Neuron (in vitro differentiated cells): Measurements from ENCODE around the gene USP33.
"Not testable (repeated sequence)": the region's sequence is repeated elsewhere in the genome, so short reads cannot be mapped to it uniquely, and the experiment has no call there.

Experiments
- H2AFZ ChIP-seq: one replicate; pipeline ENCODE4 v1.6.1; 2013; ENCODE audit warnings: low read depth, mild to moderate bottlenecking, inconsistent platforms, low read length, moderate library complexity
- H3K27me3 ChIP-seq: one replicate; pipeline ENCODE4 v1.6.1; 2013; ENCODE audit warnings: low read length; ENCODE audit not compliant: insufficient read depth
- H3K36me3 ChIP-seq: one replicate; pipeline ENCODE4 v1.6.1; 2013; ENCODE audit warnings: low read length; ENCODE audit not compliant: insufficient read depth
- H3K4me1 ChIP-seq: one replicate; pipeline ENCODE4 v1.6.1; 2013; ENCODE audit warnings: low read length; ENCODE audit not compliant: insufficient read depth
- H3K4me3 ChIP-seq: 2 replicates; pipeline ENCODE4 v1.5.1; 2013; ENCODE audit warnings: mild to moderate bottlenecking, low read length, moderate library complexity
- H3K9me3 ChIP-seq: one replicate; pipeline ENCODE4 v1.6.1; 2013; ENCODE audit warnings: low read length

USP33 gene

DNA sequence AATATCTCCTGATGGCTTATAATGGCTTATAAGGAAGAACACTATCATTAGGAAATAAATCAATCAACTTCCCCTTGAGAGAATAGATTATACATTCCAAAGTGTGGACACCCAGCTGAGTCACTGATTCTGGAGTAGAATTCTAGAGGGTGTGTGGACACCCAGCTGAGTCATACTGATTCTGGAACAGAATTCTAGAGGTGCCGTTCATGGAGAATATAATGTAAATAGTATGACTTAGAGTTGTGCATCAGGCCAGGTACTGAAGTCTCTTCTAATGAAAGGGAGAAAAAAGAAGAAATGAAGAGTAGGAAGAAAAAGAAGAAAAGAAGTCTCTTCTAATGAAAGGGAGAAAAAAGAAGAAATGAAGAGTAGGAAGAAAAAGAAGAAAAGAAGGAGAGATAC lies 2.4 kb upstream of the USP33 start:
- Histone ChIP-seq H3K9me3 (no peaks in the 10 kb centered on the region), H3K27me3 (no peaks in the 10 kb centered on the region), H2AFZ (no peak overlapping the region), H3K36me3 (no peaks in the 10 kb centered on the region), H3K4me1 (peaks cover 4% of the 10 kb centered on the region), H3K4me3 (no peak overlapping the region)

DNA sequence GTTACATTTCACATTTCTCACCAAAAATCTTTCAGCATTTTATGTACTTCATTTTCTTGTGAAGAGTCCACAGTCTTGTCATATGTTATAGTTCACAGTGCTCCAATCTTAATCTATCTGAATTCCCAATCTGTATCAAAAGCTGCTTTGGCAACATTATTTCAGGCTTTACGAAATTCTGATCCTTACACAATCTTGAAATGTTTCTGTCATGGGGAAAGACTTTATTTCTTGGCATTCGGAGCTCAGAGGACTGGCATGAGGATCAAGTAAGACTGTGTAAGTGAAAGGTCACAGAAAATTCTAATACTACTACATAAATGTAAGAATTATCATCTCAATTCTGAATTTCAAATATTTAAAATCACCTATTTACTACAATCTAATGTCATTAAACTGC lies 2.0 kb downstream of the USP33 start:
- peaks cover 4% of the 10 kb centered on the region for H3K4me1 ChIP-seq
- no peak overlapping the region for H2AFZ ChIP-seq

DNA sequence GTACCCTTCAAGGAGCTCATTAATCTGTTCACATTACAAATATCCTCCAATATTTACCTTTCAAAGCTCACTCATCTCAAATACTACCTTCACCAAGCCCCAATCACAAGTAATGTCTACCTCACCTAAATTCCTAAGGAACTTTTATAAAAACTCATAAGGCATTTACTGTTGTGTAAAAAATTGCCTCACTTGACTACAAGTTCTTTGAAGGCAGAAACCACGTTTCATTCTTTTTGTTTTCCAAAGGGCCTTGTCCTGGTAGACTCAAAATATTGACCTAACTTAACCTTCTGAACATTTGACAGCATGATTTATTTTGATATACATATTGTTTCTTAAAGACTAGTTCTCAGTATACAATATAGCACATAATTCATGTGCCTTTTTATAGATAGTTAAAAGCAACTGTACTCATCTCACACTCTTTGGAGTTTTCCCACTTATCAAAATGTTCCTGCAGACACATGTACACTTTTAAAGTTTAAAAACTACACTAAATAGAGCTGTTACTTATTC lies 2.5 kb downstream of the USP33 start:
- H3K4me3 ChIP-seq, result no peak overlapping the region
- H3K9me3 ChIP-seq, result no peaks in the 10 kb centered on the region
- H2AFZ ChIP-seq, result no peak overlapping the region
- H3K4me1 ChIP-seq, result peaks cover 4% of the 10 kb centered on the region
- H3K27me3 ChIP-seq, result no peaks in the 10 kb centered on the region
- no peaks in the 10 kb centered on the region for H3K36me3 ChIP-seq

More for the DNA sequence above, 2.0 kb downstream of the USP33 start:
- Histone ChIP-seq H3K36me3 (no peaks in the 10 kb centered on the region), H3K27me3 (no peaks in the 10 kb centered on the region), H3K9me3 (no peaks in the 10 kb centered on the region), H3K4me3 (no peak overlapping the region)

DNA sequence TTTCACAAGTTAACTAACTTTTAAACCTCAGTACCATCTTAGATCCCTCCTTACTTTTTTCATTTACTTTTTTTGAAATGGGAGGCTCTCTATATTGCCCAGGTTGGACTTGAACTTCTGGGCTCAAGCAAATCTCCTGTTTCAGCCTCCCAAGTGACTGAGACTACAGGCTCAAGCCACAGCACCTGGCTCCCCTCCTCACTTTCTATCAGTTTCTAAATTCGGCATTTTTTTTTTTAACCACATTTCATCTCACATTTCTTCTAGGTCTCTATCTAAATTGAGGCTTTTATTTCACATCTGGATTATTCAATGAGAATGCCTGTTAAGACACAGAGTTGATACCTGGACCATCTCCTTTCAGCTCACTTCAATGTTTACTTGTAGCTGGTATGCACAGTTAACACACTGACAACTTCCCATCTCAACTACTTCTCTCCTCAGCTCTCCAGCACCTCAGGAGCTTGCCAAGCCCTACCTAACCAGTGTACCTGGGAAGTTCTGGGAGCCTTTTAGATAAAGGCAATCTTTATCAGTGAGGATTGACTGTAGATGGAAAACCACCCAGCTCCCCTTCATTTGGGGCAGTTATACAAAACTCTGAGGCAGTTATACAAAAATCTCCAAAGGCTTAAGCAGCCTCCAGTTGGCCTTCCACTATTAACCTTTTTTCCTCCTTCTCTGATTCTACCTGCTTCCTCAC lies 3.4 kb downstream of the USP33 start:
- no peak overlapping the region for H3K4me3 ChIP-seq
- no peaks in the 10 kb centered on the region for H3K36me3 ChIP-seq
- no peak overlapping the region for H2AFZ ChIP-seq
- H3K9me3 ChIP-seq, result no peaks in the 10 kb centered on the region
- no peaks in the 10 kb centered on the region for H3K27me3 ChIP-seq
- H3K4me1 ChIP-seq, result peaks cover 4% of the 10 kb centered on the region

DNA sequence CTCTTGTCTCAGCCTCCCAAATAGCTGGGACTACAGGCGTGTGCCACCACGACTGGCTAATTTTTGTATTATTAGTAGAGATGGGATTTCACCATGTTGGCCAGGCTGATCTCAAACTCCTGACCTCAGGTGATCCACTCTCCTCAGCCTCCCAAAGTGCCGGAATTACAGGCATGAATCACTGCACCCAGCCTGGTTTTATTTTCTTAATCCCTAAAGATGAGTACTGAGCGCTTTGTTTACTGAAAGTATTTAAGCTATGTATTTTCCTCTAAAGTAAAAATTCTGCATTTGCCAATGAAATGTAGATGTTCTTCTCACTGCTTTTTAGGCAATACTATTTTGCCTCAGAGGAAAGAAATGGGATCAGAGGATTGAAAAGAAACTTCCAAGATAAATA lies 10.2 kb downstream of the USP33 start:
- not testable (repeated sequence) for H3K9me3 ChIP-seq, H3K36me3 ChIP-seq, H2AFZ ChIP-seq, H3K4me1 ChIP-seq, H3K4me3 ChIP-seq, H3K27me3 ChIP-seq

DNA sequence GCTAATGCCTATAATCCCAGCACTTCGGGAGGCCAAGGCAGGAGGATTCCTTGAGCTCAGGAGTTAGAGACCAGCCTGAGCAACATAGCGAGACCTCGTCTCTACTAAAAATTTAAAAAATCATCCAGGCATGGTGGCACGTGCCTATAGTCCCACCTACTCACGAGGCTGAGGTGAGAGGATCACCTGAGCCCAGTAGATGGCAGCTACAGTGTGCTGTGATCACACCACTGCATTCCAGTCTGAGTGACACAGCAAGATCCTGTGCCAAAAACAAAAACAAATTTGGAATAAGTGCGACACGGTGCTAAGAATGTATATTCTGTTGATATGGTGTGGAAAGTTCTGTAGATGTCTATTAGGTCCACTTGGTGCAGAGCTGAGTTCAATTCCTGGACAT lies 15.1 kb downstream of the USP33 start:
- Histone ChIP-seq H3K4me1 (peaks cover 4% of the 10 kb centered on the region), H3K9me3 (peaks cover 3% of the 10 kb centered on the region)

DNA sequence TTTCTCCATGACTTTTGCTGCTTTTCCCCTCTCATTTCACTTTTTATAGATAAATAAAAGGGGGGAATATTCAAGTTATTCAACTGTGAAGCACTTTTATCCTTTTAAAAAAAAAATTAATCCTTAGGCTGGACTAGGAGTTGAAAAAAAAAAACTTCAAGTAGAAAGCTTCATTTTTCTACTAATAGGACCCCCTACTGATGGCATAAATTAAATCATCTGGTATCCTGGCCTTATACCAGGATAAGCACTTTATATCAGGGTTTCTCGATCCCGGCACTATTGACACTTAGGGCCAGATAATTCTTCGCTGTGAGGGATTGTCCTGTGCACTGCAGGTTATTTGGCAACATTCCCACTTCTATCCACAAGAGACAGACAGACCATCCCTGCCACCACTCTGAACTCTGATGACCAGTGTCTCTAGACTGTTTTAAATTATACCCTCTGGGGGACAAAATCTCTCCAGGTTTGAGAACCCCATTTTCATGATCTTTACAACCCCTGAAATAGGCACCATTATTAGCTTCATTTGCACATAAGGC lies 17.6 kb downstream of the USP33 start:
- no peak overlapping the region for H3K4me3 ChIP-seq
- H3K4me1 ChIP-seq, result peaks cover 4% of the 10 kb centered on the region
- peaks cover 17% of the 10 kb centered on the region for H3K36me3 ChIP-seq

More for the DNA sequence above, 15.1 kb downstream of the USP33 start:
- H3K36me3 ChIP-seq, result peaks cover 3% of the 10 kb centered on the region
- no peaks in the 10 kb centered on the region for H3K27me3 ChIP-seq
- H3K4me3 ChIP-seq, result no peak overlapping the region
- no peak overlapping the region for H2AFZ ChIP-seq

DNA sequence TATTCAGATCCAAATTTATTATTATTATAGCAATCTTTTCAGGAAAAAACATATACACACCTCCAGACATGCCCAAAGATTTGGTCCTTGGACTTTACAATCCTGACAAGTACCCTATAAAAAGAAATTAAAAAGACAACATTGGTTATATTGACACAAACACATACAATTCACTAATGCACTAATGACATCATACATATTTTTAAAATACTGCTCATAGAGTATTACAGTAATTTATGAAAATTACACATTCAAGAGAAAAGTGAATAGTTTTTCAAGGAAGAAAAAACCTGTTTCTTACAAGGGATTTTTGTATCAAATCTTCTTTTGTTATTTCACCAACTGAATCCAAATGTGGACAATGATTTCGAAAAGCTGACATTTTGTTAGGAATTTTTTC lies 18.3 kb downstream of the USP33 start:
- Histone ChIP-seq H3K9me3 (peaks cover 3% of the 10 kb centered on the region), H3K36me3 (peaks cover 21% of the 10 kb centered on the region), H2AFZ (no peak overlapping the region), H3K27me3 (no peaks in the 10 kb centered on the region), H3K4me1 (peaks cover 4% of the 10 kb centered on the region), H3K4me3 (no peak overlapping the region)

More for the DNA sequence above, 17.6 kb downstream of the USP33 start:
- Histone ChIP-seq H3K27me3 (no peaks in the 10 kb centered on the region), H2AFZ (no peak overlapping the region), H3K9me3 (peaks cover 3% of the 10 kb centered on the region)

DNA sequence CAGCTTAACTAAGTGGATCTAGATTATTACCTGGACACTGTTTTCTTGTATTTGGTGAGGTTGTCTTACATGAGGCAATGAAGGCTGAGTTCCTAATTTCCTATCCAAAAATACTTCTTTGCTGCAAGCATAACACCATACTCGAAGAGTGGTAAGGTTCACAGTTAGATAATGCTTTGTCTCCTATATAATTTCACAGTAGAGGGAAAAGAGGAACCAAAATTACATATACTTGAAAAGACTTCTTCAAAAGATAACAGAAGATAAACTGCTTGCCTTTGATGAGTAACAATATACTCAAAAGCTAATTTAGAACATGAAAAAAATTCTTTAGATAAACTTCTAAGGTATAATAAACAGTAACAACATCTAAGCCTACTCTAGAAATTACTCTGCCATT lies 20.4 kb downstream of the USP33 start:
- H3K4me1 ChIP-seq, result peaks cover 4% of the 10 kb centered on the region
- H3K36me3 ChIP-seq, result peaks cover 32% of the 10 kb centered on the region
- H3K4me3 ChIP-seq, result no peak overlapping the region
- no peak overlapping the region for H2AFZ ChIP-seq
- peaks cover 2% of the 10 kb centered on the region for H3K9me3 ChIP-seq
- no peaks in the 10 kb centered on the region for H3K27me3 ChIP-seq

DNA sequence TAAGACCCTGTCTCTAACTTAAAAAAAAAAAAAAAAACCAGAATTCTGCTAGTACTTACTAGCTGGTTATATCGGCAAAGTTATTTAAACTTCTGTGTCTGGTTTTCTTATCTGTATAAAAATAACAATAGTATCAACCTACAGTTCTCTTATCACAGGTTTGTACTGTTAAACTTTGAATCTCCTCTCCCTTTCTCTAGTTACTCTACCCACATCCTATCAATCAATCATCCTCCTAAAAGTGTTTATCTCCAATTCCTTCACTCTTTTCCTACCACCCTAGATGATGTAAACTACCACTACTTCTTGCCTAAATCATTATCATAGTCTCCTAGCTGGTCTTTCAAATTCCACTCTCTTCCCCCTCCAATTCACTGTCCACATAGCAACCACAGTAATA lies 27.6 kb downstream of the USP33 start:
- peaks cover 61% of the 10 kb centered on the region for H3K36me3 ChIP-seq
- H2AFZ ChIP-seq, result no peak overlapping the region
- H3K9me3 ChIP-seq, result peaks cover 2% of the 10 kb centered on the region
- H3K27me3 ChIP-seq, result no peaks in the 10 kb centered on the region
- H3K4me1 ChIP-seq, result no peaks in the 10 kb centered on the region
- no peak overlapping the region for H3K4me3 ChIP-seq

DNA sequence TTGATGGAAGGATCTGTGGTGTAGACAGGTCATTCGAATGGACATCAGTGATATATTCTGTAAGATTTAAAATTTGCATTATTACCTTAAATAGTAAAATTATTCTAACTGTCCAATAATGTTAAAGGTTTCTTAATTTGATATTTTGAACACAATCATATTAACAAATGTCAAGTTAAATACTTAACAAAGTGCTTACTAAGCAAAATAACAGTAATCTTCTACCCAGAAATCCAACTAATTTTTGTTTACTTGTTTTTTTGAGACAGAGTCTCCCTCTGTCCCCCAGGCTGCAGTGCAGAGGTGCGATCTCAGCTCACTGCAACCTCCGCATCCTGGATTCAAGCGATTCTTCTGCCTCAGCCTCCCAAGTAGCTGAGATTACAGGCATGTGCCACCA lies 33.9 kb downstream of the USP33 start:
- Histone ChIP-seq H3K9me3 (no peaks in the 10 kb centered on the region), H3K36me3 (peaks cover 86% of the 10 kb centered on the region), H3K27me3 (no peaks in the 10 kb centered on the region), H3K4me3 (no peak overlapping the region), H2AFZ (no peak overlapping the region), H3K4me1 (no peaks in the 10 kb centered on the region)

DNA sequence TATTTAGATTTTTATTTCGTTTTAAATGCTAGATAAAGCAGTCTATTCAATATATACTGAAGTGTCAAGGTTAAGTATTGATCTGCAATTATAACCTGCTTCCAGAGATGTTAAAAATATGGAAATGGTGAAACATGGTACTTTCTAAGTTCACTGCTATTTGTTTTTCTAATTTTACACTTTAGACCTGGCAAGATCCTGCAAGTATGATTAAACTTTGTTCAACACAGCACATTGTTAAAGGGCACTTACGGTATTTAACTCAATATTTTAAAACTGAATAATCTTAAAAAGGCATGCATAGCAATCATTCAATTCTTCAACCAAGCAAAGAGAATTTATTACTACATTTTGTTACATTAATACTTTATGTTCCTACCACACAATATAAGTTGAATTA lies 41.5 kb downstream of the USP33 start:
- Histone ChIP-seq H3K9me3 (no peaks in the 10 kb centered on the region), H3K27me3 (no peaks in the 10 kb centered on the region), H3K4me3 (no peak overlapping the region), H2AFZ (no peak overlapping the region), H3K36me3 (peaks cover 75% of the 10 kb centered on the region), H3K4me1 (no peaks in the 10 kb centered on the region)

DNA sequence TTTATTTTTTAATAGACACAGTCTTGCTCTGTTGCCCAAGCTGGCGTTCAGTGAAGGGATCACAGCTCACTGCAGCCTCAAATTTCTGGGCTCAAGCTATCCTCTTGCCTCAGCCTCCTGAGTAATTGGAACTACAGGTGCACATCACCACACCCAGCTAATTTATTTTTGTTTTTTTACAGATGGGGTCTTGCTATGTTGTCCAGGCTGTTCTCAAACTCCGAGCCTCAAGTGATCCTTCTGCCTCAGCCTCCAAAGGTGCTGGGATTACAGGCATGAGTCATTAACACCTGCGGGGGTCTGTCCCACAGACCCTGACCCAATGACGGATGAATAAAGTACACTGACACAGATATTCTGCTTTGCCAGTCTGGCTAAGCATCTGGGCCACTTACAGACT lies 43.6 kb downstream of the USP33 start:
- H3K36me3 ChIP-seq, result peaks cover 72% of the 10 kb centered on the region

DNA sequence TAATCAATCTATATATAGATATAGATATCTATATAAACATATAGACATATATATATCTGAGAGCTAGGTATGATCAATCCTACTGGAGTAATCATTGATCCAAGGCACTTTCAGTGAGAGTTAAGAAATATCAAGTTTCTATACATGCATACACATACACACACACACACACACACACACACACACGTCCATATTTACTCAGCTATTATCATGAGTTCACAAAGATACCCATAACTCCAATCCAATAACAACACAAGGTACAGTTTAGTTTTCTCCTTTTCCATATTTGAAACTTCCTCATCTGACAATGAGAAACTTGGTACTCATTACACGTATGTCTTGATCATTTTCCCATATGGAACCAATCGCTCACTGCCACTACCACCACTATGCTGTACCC lies 49.9 kb downstream of the USP33 start:
- H3K27me3 ChIP-seq, result no peaks in the 10 kb centered on the region
- H3K36me3 ChIP-seq, result peaks cover 71% of the 10 kb centered on the region
- H3K4me3 ChIP-seq, result no peak overlapping the region
- H3K4me1 ChIP-seq, result no peaks in the 10 kb centered on the region
- H3K9me3 ChIP-seq, result no peaks in the 10 kb centered on the region
- no peak overlapping the region for H2AFZ ChIP-seq

More for the DNA sequence above, 43.6 kb downstream of the USP33 start:
- no peaks in the 10 kb centered on the region for H3K4me1 ChIP-seq
- no peaks in the 10 kb centered on the region for H3K9me3 ChIP-seq
- H3K4me3 ChIP-seq, result no peak overlapping the region
- H2AFZ ChIP-seq, result no peak overlapping the region
- H3K27me3 ChIP-seq, result no peaks in the 10 kb centered on the region
